HG02973 (cell line): Measurements from ENCODE around the gene NAPA.

ENCODE experiments used
- ATAC-seq: cut with Tn5 transposase; IDR thresholded peaks from one replicate; pipeline ENCODE4 v1.9.1; 2021; ENCODE audit warnings: moderate library complexity; ENCODE audit not compliant: unreplicated experiment

The NAPA gene

DNA sequence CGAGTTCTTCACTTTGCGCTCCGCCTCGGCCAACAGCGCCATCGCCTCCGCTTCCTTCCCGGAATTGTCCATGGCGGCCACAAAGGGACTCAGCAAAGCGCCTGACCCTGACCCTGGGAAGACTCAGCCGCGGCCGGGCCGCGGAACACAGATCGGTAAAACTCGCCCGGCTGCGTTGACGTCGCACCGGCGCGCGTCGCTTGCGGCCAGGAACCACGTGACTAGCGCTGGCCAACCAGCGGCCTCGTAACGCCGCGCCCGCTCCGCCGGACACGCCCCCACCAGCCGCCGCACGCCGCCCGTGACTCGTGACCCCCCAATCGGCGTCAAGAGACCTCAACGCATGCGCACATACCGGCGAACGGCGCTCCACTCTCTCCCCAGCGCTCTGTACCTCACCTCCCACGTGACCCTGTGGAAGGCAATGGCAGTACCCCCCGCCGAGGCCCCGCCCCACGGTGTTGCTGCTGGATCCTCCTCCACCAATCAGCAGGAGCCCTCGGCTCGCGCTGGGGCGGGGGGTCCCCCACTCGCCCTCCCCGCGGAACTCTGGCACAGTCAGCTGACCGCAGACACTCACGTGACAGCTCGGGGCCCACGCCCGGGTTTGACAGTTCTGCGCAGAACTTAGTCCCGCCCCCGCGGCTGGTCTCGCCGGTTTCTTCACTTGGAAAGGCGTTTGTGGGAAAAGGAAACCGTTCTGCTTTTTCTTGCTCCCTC is at the start of gene NAPA:
Gene NAPA, minus strand, starts transcription at position 195 of the 720 bp plus-strand sequence. Its CDS starts 123 bp downstream, at position 72.
- ATAC-seq: peak; percentile 71

DNA sequence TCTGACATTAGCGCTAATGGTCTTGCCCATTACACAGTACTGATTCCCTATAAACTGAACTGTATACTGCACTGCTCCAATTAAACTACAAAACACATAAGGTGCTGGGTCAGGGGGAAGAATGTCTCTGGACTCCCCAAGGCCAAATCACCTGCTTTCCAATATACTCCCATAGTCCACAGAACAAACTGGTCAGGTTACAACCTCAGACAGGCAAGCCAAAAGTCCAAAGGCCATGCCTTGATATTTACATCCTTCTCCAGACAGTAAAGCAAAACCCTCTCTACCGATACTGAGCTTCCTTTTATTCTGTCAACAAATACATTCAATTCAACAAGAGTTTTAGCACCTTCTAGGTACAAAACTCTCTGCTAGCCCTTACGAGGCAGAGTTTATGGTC is 49.2 kb upstream of the NAPA start:
- no peak for ATAC-seq

DNA sequence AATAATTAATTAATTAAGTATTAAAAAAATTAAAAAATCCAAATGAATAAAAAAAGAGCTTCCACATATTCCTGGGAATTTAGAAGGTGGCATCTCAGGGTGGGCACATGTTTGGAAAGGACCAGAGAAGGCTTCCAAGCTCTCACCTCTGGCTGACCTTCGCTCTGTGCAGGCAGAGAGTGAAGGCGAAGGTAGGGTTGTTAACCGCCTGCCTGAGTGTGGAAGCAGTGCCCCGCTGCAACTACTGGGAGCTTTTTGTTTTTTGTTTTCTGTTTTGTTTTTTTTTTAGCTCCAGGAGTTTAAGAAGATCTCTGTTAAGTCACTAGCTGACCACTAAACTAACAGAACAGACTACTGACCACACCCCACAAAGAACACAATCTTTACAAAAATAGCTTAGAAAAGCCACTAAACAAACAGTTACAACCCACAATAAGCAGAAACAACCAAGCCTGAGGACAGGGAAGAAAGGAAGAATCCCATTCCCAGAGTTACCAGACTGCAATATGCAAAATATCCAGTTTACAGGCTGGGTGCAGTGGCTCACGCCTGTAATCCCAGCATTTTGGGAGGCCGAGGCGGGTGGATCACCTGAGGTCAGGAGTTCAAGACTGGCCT is 46.7 kb upstream of the NAPA start:
- ATAC-seq: no peak

- ATAC-seq: no peak
Measured at GRCh38 chr19:47560999-47561398, 46.1 kb upstream of the NAPA start.

DNA sequence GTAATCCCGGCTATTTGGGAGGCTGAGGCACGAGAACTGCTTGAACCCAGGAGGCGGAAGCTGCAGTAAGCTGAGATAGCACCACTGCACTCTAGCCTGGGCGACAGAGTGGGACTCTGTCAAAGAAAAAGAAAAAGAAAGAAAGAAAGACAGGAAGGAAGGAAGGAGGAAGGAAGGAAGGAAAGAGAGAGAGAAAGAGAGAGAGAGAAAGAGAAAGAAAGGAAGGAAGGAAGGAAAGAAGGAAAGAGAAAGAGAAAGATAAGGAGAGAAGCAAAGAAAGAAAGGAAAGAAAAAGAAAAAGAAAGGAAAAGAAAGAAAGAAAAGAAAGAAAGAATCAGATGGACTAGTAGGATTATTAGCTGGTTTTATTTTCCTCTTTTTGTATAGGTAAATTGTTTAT is 35.3 kb upstream of the NAPA start:
- ATAC-seq: no peak

GRCh38 chr19:47549261-47549862 is 34.5 kb upstream of the NAPA start:
- no peak for ATAC-seq

DNA sequence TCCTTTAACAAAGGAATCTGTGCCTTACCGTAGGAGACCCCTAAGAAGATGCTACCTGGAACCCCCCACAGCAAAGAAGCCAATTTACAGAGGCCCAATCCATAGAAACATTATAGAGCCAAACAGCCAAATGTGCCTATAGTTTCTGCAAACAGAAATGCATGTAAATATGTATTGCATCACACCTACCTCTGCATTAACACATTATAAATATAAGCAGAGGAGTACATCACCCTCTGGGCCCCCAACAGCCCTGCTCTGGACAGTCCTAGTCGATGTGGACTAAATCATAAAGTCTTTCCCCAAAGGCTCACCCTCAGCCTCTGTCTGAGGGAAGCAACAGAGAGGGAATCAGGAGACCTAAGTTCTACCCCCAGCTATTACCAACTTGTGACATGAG is 32.3 kb upstream of the NAPA start:
- no peak for ATAC-seq

DNA sequence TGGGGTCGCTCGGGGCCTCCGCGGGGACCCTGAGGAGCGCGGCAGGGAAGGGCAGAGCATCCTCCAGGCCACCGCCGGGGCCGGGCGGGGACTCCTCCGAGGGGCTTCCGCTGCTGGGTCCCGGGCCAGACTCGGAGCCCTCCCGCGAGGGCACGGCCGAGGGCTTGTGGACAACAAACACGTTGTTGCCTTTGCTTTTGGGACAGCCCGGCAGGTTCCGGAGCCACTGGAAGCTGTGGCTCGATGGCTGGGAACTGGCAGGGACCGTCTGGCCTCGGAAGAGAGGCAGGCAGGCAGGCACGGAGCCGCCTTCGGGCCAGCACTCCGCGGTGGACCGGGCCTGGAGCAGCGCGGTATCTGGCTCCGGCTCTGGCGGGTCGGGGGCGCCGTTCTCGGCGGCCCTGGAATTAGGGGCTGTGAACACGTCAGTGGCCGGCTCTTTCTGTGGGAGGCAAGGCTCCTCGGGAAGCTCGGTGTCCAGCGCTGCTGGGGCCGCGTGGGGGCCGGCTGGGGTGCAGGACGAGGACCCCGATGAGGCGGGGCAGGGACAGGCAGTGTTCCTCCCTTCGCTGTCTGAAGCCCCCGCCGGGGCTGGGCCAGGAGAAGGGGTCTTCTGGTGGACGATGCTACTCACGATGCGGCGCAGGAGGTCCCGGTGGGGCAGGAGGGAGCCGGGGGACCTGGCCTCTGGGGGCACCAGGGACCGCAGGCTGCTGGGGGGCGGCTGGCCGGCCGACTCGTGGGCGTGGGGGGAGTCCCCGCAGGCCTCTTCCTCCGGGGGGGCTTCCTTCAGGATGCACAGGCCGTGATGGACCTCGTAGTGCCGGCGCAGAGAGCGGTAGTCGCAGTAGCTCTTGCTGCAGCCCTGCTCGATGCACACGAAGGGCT is 30.4 kb upstream of the NAPA start:
- ATAC-seq: no peak

GRCh38 chr19:47544476-47544875 is 29.6 kb upstream of the NAPA start:
- no peak for ATAC-seq

GRCh38 chr19:47544075-47544474 is 29.2 kb upstream of the NAPA start:
- no peak for ATAC-seq

- no peak for ATAC-seq
Measured at GRCh38 chr19:47542030-47542475, 27.2 kb upstream of the NAPA start.

GRCh38 chr19:47541518-47541917 is 26.7 kb upstream of the NAPA start:
- no peak for ATAC-seq

- ATAC-seq: no peak
Measured at GRCh38 chr19:47540748-47541147, 25.9 kb upstream of the NAPA start.

- ATAC-seq: no peak
Measured at GRCh38 chr19:47539747-47540311, 25.0 kb upstream of the NAPA start.

GRCh38 chr19:47538812-47539211 is 23.9 kb upstream of the NAPA start:
- no peak for ATAC-seq

DNA sequence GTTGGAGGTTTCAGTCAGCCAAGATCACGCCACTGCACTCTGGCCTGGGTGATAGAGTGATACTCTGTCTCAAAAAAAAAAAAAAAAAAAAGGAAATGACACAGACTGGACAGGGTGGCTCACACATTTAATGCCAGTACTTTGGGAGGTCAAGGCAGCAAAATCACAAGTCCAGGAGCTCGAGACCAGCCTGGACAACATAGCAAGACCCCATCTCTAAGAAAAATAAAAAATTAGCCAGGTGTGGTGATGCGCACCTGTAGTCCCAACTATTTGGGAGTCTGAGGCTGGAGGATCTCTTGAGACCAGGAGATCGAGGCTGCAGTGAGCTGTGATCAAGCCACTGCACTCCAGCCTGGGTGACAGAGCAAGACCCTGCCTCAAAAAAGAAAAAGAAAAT is 22.6 kb upstream of the NAPA start:
- ATAC-seq: no peak

DNA sequence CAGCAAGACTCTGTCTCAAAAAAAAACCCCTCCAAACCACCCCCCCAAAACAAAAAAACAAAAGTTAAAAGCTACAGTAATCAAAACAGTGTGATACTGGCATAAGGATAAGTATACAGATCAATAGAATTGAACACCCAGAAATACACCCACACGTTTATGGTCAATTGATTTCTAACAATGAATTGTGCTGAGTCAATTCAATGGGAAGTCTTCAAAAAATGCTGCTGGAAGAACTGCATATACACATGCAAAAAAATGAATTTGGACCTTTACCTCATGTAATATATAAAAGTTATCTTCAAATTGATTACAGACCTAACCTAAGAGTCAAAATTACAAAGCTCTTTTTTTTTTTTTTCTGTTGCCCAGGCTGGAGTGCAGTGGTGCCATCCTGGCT is 19.8 kb upstream of the NAPA start:
- no peak for ATAC-seq

- no peak for ATAC-seq
Measured at GRCh38 chr19:47531640-47532387, 17.0 kb upstream of the NAPA start.

DNA sequence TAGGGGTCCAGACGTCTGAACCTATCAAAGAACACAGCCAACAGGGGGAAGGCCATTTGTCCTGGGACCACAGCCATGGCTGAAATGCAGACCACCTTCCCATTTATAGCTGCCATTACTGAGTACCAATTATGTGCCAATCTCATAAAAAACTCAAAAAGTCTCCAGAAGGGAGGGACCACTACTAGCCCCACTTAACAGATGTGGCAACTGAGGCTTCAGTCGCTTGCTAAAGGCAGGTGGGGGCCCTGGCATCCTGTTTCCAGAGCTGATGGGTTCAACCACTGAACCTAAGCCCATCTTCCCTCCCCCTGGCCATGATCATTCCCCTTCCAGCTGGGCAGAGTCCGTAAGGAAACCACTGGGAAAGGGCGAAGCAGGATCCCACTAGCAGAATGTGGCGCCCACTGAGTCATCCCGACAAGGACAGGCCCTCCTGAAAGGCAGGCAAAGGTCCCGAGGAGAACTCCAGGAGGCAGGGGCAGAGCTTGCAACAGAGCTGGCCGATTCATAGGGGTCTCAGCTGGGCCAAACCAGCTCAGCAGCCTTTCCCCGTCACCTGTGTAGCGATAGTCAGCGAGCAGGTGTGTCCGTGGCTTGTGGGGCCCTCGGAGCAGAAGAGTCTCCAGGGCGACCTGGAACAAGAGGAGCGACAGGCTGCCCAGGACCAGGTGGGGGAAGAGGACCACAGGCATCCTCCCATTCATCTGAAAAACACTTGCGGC is 14.3 kb upstream of the NAPA start:
- no peak for ATAC-seq

- ATAC-seq: no peak
Measured at GRCh38 chr19:47526798-47527197, 11.9 kb upstream of the NAPA start.
